Embryonic facial prominence (tissue), 1 donor: ENCODE measurements around the gene KRTAP4-7.
"Not testable (repeated sequence)": the region's sequence is repeated elsewhere in the genome, so short reads cannot be mapped to it uniquely, and the experiment has no call there.

Experiments
- DNase-seq: peaks from one replicate; pipeline ENCODE4 v3.0.0-alpha.2; 2016; ENCODE audit errors: extremely low spot score

KRTAP4-7 gene

GRCh38 chr17:41108728-41109386 lies 24.9 kb downstream of the KRTAP4-7 start:
- not testable (repeated sequence) for DNase-seq

GRCh38 chr17:41111151-41111885 lies 27.4 kb downstream of the KRTAP4-7 start:
- DNase-seq = no peak

GRCh38 chr17:41116297-41116696 lies 32.3 kb downstream of the KRTAP4-7 start:
- no peak for DNase-seq

GRCh38 chr17:41117846-41118386 lies 34.0 kb downstream of the KRTAP4-7 start, which contains the start of gene KRTAP4-11:
KRTAP4-11 (minus strand) TSS chr17:41118373; CDS start chr17:41118315, 58 bp downstream.
- not testable (repeated sequence) for DNase-seq

GRCh38 chr17:41118721-41119120 lies 34.8 kb downstream of the KRTAP4-7 start:
- no peak for DNase-seq

- not testable (repeated sequence) for DNase-seq
Observed at GRCh38 chr17:41119696-41120690, 36.0 kb downstream of the KRTAP4-7 start.

GRCh38 chr17:41121742-41122141 lies 37.8 kb downstream of the KRTAP4-7 start:
- no peak for DNase-seq

GRCh38 chr17:41123292-41123990 lies 39.5 kb downstream of the KRTAP4-7 start:
- not testable (repeated sequence) for DNase-seq

GRCh38 chr17:41123991-41124371 lies 40.0 kb downstream of the KRTAP4-7 start, which contains the start of gene KRTAP4-12:
KRTAP4-12 (minus strand) TSS chr17:41124182; CDS start chr17:41124122, 60 bp downstream.
- DNase-seq = not testable (repeated sequence)

- DNase-seq = no peak
Observed at GRCh38 chr17:41125064-41125463, 41.1 kb downstream of the KRTAP4-7 start.

GRCh38 chr17:41126412-41126811 lies 42.5 kb downstream of the KRTAP4-7 start:
- DNase-seq = no peak

GRCh38 chr17:41127371-41127770 lies 43.4 kb downstream of the KRTAP4-7 start:
- no peak for DNase-seq

- DNase-seq = no peak
Observed at GRCh38 chr17:41131979-41132378, 48.0 kb downstream of the KRTAP4-7 start.

GRCh38 chr17:41133880-41134735 lies 50.2 kb downstream of the KRTAP4-7 start:
- DNase-seq = no peak
